Keratinocyte (primary cell): ENCODE data around the gene RFX3.

ENCODE experiments used
- EZH2 ChIP-seq: IDR thresholded peaks from one replicate; pipeline ENCODE4 v1.6.1; 2012; ENCODE audit warnings: inconsistent platforms, mild to moderate bottlenecking, low read length, moderate library complexity
- TF ChIP-seq, protein P1 (sequence below), 3 experiments: IDR thresholded peaks in 1 of 3; conservative IDR thresholded peaks in 1 of 3; optimal IDR thresholded peaks in 1 of 3; 2 replicates in 2 of 3; 3 replicates in 1 of 3; pipeline versions ENCODE3 to v1.5.1; 2011; ENCODE audit warnings: low read length in 3 of 3, mild to moderate bottlenecking in 3 of 3, moderate library complexity in 2 of 3, control low read depth in 1 of 3, inconsistent platforms in 1 of 3; ENCODE audit not compliant: insufficient read depth in 2 of 3; ENCODE audit errors: extremely low read depth in 1 of 3

DNA sequence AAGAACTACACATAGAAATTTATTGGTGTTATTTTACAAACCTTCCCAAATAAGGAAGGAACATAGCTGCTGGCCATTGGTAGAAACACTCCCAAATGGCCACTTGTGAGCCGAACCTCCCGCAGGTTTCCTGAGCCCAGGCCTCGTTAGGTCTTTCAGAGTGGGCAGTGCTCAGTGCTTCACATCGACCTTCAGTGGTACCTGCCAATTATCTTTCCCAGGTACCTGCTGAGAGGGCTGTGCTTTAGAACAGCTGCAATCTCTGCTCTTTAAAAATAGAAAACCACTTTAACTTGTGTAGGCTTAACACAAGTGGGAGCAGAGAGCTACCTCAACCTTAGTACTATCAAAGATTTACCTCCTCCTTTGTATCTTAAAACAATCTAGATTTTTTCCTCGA lies 334.1 kb downstream of the RFX3 start:
- TF ChIP-seq, protein P1, sequence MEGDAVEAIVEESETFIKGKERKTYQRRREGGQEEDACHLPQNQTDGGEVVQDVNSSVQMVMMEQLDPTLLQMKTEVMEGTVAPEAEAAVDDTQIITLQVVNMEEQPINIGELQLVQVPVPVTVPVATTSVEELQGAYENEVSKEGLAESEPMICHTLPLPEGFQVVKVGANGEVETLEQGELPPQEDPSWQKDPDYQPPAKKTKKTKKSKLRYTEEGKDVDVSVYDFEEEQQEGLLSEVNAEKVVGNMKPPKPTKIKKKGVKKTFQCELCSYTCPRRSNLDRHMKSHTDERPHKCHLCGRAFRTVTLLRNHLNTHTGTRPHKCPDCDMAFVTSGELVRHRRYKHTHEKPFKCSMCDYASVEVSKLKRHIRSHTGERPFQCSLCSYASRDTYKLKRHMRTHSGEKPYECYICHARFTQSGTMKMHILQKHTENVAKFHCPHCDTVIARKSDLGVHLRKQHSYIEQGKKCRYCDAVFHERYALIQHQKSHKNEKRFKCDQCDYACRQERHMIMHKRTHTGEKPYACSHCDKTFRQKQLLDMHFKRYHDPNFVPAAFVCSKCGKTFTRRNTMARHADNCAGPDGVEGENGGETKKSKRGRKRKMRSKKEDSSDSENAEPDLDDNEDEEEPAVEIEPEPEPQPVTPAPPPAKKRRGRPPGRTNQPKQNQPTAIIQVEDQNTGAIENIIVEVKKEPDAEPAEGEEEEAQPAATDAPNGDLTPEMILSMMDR (optimal IDR thresholded peaks at IDR 0.05 in 1 of 3, IDR thresholded peaks at IDR 0.05 in 1 of 3, conservative IDR thresholded peaks at IDR 0.05 in 1 of 3; ENCODE audit: extremely low read depth in 1 of 3, insufficient read depth in 2 of 3, low read length in 3 of 3): no peak
- TF ChIP-seq EZH2: no peak
